Activated naive CD8-positive, alpha-beta T cell (primary cell): ENCODE data around the gene RNF168.
"Not testable (repeated sequence)": the region's sequence is repeated elsewhere in the genome, so short reads cannot be mapped to it uniquely, and the experiment has no call there.

Source experiments
- H3K27ac Mint-ChIP-seq: one replicate; pipeline ENCODE4 v1.8.0; 2021; ENCODE audit warnings: mixed read lengths
- H3K27me3 Mint-ChIP-seq: one replicate; pipeline ENCODE4 v1.8.0; 2021; ENCODE audit warnings: mixed read lengths
- H3K36me3 Mint-ChIP-seq: one replicate; pipeline ENCODE4 v1.8.0; 2021; ENCODE audit warnings: mixed read lengths
- H3K4me1 Mint-ChIP-seq: one replicate; pipeline ENCODE4 v1.8.0; 2021; ENCODE audit warnings: low read depth, mixed read lengths
- H3K4me3 Mint-ChIP-seq: one replicate; pipeline ENCODE4 v1.8.0; 2021; ENCODE audit warnings: mild to moderate bottlenecking, mixed read lengths
- H3K9me3 Mint-ChIP-seq: one replicate; pipeline ENCODE4 v1.8.0; 2021; ENCODE audit warnings: low read depth, mixed read lengths

RNF168 gene

GRCh38 chr3:196523841-196524240 is 20.3 kb upstream of the RNF168 start:
- H3K4me3 Mint-ChIP-seq: no peak overlapping the region
- H3K9me3 Mint-ChIP-seq: peaks cover 18% of the 10 kb centered on the region
- peaks cover 14% of the 10 kb centered on the region for H3K36me3 Mint-ChIP-seq
- H3K4me1 Mint-ChIP-seq: peaks cover 2% of the 10 kb centered on the region
- no peaks in the 10 kb centered on the region for H3K27me3 Mint-ChIP-seq
- H3K27ac Mint-ChIP-seq: no peak overlapping the region

- Mint-ChIP-seq H3K9me3 (peaks cover 18% of the 10 kb centered on the region), H3K36me3 (peaks cover 14% of the 10 kb centered on the region)
- H3K27ac Mint-ChIP-seq, H3K27me3 Mint-ChIP-seq, H3K4me1 Mint-ChIP-seq, H3K4me3 Mint-ChIP-seq: not testable (repeated sequence)
Observed at GRCh38 chr3:196521291-196521690, 17.7 kb upstream of the RNF168 start.

GRCh38 chr3:196519718-196520082 is 16.1 kb upstream of the RNF168 start:
- Mint-ChIP-seq H3K9me3 (peaks cover 18% of the 10 kb centered on the region), H3K4me1 (no peaks in the 10 kb centered on the region)

GRCh38 chr3:196518966-196519717 is 15.6 kb upstream of the RNF168 start:
- Mint-ChIP-seq H3K4me1 (no peaks in the 10 kb centered on the region), H3K27ac (no peak overlapping the region), H3K9me3 (peaks cover 18% of the 10 kb centered on the region), H3K4me3 (no peak overlapping the region), H3K36me3 (peaks cover 17% of the 10 kb centered on the region), H3K27me3 (peaks cover 1% of the 10 kb centered on the region)

More at GRCh38 chr3:196519718-196520082, 16.1 kb upstream of the RNF168 start:
- Mint-ChIP-seq H3K27ac (no peak overlapping the region), H3K27me3 (peaks cover 1% of the 10 kb centered on the region), H3K36me3 (peaks cover 17% of the 10 kb centered on the region), H3K4me3 (no peak overlapping the region)

- H3K9me3 Mint-ChIP-seq: peaks cover 18% of the 10 kb centered on the region
- no peak overlapping the region for H3K27ac Mint-ChIP-seq
Observed at GRCh38 chr3:196517919-196518318, 14.4 kb upstream of the RNF168 start.

GRCh38 chr3:196517162-196517800 is 13.7 kb upstream of the RNF168 start:
- Mint-ChIP-seq H3K36me3 (peaks cover 17% of the 10 kb centered on the region), H3K4me3 (no peak overlapping the region), H3K4me1 (no peaks in the 10 kb centered on the region), H3K9me3 (peaks cover 18% of the 10 kb centered on the region), H3K27me3 (peaks cover 1% of the 10 kb centered on the region), H3K27ac (no peak overlapping the region)

More at GRCh38 chr3:196517919-196518318, 14.4 kb upstream of the RNF168 start:
- Mint-ChIP-seq H3K27me3 (peaks cover 1% of the 10 kb centered on the region), H3K4me1 (no peaks in the 10 kb centered on the region), H3K4me3 (no peak overlapping the region), H3K36me3 (peaks cover 17% of the 10 kb centered on the region)

- peaks cover 3% of the 10 kb centered on the region for H3K36me3 Mint-ChIP-seq
- no peak within 1 kb of the TSS for H3K4me3 Mint-ChIP-seq
- H3K27me3 Mint-ChIP-seq: peaks cover 1% of the 10 kb centered on the region
- no peaks in the 10 kb centered on the region for H3K4me1 Mint-ChIP-seq
- peaks cover under 1% of the 10 kb centered on the region for H3K9me3 Mint-ChIP-seq
- no peak within 1 kb of the TSS for H3K27ac Mint-ChIP-seq
Observed at GRCh38 chr3:196514913-196515621, 11.5 kb upstream of the RNF168 start, which contains the start of gene SMCO1. TSS of gene SMCO1 (minus strand) at chr3:196515346. CDS start at chr3:196515209, 137 bp downstream.

GRCh38 chr3:196514350-196514716 is 10.8 kb upstream of the RNF168 start:
- Mint-ChIP-seq H3K27ac (no peak overlapping the region), H3K4me3 (no peak overlapping the region), H3K9me3 (no peaks in the 10 kb centered on the region), H3K4me1 (no peaks in the 10 kb centered on the region), H3K36me3 (peaks cover 2% of the 10 kb centered on the region), H3K27me3 (peaks cover 1% of the 10 kb centered on the region)

GRCh38 chr3:196513697-196514349 is 10.3 kb upstream of the RNF168 start:
- Mint-ChIP-seq H3K9me3 (no peaks in the 10 kb centered on the region), H3K4me3 (no peak overlapping the region), H3K27ac (no peak overlapping the region), H3K27me3 (peaks cover 1% of the 10 kb centered on the region), H3K4me1 (no peaks in the 10 kb centered on the region), H3K36me3 (peaks cover 2% of the 10 kb centered on the region)

GRCh38 chr3:196511646-196512425 is 8.3 kb upstream of the RNF168 start:
- not testable (repeated sequence) for H3K27ac Mint-ChIP-seq, H3K27me3 Mint-ChIP-seq, H3K36me3 Mint-ChIP-seq, H3K4me1 Mint-ChIP-seq, H3K4me3 Mint-ChIP-seq, H3K9me3 Mint-ChIP-seq

GRCh38 chr3:196511108-196511507 is 7.5 kb upstream of the RNF168 start:
- not testable (repeated sequence) for H3K36me3 Mint-ChIP-seq, H3K4me3 Mint-ChIP-seq, H3K9me3 Mint-ChIP-seq, H3K27me3 Mint-ChIP-seq, H3K4me1 Mint-ChIP-seq, H3K27ac Mint-ChIP-seq

- H3K9me3 Mint-ChIP-seq: peaks cover 7% of the 10 kb centered on the region
- no peaks in the 10 kb centered on the region for H3K27me3 Mint-ChIP-seq
- H3K36me3 Mint-ChIP-seq: no peaks in the 10 kb centered on the region
- no peak overlapping the region for H3K27ac Mint-ChIP-seq
- peaks cover 5% of the 10 kb centered on the region for H3K4me1 Mint-ChIP-seq
- no peak overlapping the region for H3K4me3 Mint-ChIP-seq
Observed at GRCh38 chr3:196506687-196507086, 3.1 kb upstream of the RNF168 start.

- Mint-ChIP-seq H3K4me3 (peak overlapping the region; percentile 31), H3K9me3 (peaks cover 7% of the 10 kb centered on the region), H3K27me3 (no peaks in the 10 kb centered on the region), H3K27ac (no peak overlapping the region), H3K36me3 (peaks cover 9% of the 10 kb centered on the region), H3K4me1 (peaks cover 24% of the 10 kb centered on the region)
Observed at GRCh38 chr3:196504556-196504955, 988 bp upstream of the RNF168 start.

- peak overlapping the region; percentile 68 for H3K27ac Mint-ChIP-seq
- H3K36me3 Mint-ChIP-seq, H3K27me3 Mint-ChIP-seq, H3K9me3 Mint-ChIP-seq: not testable (repeated sequence)
- peak overlapping the region; percentile 100 for H3K4me3 Mint-ChIP-seq
- H3K4me1 Mint-ChIP-seq: peaks cover 29% of the 10 kb centered on the region
Observed at GRCh38 chr3:196504077-196504398, 470 bp upstream of the RNF168 start.
